ENCODE results near the gene BAHCC1. TPM values are rescaled to one million over a fixed set of nuclear protein-coding genes. Genes with fewer than 3 reads are reported as not detected.

Gene BAHCC1
- total and polyA plus RNA-seq, 9 of the 15 experiments (the other 6 are each of a cell fraction or from before 2014, with no cell fraction given), result 0.14 to 26.9 (median 5.0) TPM

DNA sequence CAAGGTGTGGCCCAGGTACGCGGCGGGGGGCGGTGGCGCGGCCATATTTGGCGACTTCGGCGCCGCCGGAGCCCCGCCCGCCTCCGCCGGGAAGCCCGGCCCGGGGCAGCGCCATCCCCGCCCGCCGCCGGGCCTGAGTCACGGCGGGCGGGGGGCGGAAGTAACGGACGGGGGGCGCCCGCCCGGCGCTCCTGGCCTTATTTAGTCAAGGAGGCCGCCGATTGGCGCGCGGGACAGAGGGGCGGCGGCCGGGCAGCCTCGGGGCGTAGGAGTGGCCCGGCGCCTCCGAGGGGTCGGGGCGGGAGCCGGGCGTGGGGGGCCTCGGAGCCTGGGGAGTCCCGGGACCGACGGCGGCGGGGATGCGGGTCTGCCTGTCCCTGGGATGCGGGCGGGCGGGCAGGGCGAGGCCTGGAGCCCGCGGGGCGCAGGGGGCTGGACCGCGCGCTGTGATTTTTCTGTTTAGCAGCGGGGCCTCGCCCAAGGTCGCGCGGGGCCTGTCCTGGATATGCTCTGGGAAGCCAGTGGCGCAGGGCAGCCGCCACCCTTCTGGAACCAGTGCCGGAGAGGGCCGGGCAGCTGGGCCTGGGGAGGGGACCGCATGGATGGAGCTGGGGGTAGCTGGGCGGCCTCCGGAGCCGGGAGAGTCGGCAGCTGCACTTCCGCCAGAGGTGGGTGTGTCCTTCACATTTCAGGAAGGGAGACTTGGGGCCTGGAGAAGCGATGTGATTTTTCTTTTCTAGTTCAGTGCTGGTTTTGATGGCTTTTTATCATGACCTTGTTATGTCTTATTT, 119.7 kb downstream of the BAHCC1 start (continued):
- TF ChIP-seq PURB (CRISPR knock-in tag; IDR thresholded peaks at IDR 0.05; ENCODE audit: low read depth) (no peak), NONO (IDR thresholded peaks at IDR 0.05; ENCODE audit: low read depth in 2 of 2, low read length in 1 of 2) (no peak), E2F3 (CRISPR knock-in tag; IDR thresholded peaks at IDR 0.05) (no peak), PHB (CRISPR knock-in tag; IDR thresholded peaks at IDR 0.05) (no peak), ZNF551 (CRISPR knock-in tag; IDR thresholded peaks at IDR 0.05) (no peak), MTA2 (IDR thresholded peaks at IDR 0.05; ENCODE audit: low read depth) (no peak), ATF1 (CRISPR knock-in tag; IDR thresholded peaks at IDR 0.05) (no peak), ATF1 (tag; IDR thresholded peaks at IDR 0.05) (no peak), MAFK (IDR thresholded peaks at IDR 0.05; ENCODE audit: low read length) (no peak)
- TF ChIP-seq, protein P1, sequence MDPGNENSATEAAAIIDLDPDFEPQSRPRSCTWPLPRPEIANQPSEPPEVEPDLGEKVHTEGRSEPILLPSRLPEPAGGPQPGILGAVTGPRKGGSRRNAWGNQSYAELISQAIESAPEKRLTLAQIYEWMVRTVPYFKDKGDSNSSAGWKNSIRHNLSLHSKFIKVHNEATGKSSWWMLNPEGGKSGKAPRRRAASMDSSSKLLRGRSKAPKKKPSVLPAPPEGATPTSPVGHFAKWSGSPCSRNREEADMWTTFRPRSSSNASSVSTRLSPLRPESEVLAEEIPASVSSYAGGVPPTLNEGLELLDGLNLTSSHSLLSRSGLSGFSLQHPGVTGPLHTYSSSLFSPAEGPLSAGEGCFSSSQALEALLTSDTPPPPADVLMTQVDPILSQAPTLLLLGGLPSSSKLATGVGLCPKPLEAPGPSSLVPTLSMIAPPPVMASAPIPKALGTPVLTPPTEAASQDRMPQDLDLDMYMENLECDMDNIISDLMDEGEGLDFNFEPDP (CRISPR knock-in tag; IDR thresholded peaks at IDR 0.05), result no peak
- TF ChIP-seq, protein P2, sequence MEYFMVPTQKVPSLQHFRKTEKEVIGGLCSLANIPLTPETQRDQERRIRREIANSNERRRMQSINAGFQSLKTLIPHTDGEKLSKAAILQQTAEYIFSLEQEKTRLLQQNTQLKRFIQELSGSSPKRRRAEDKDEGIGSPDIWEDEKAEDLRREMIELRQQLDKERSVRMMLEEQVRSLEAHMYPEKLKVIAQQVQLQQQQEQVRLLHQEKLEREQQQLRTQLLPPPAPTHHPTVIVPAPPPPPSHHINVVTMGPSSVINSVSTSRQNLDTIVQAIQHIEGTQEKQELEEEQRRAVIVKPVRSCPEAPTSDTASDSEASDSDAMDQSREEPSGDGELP (CRISPR knock-in tag; IDR thresholded peaks at IDR 0.05; ENCODE audit: borderline replicate concordance), result peak; percentile 52; the same call in 1 of the 2 replicates
- TF ChIP-seq, protein P3, sequence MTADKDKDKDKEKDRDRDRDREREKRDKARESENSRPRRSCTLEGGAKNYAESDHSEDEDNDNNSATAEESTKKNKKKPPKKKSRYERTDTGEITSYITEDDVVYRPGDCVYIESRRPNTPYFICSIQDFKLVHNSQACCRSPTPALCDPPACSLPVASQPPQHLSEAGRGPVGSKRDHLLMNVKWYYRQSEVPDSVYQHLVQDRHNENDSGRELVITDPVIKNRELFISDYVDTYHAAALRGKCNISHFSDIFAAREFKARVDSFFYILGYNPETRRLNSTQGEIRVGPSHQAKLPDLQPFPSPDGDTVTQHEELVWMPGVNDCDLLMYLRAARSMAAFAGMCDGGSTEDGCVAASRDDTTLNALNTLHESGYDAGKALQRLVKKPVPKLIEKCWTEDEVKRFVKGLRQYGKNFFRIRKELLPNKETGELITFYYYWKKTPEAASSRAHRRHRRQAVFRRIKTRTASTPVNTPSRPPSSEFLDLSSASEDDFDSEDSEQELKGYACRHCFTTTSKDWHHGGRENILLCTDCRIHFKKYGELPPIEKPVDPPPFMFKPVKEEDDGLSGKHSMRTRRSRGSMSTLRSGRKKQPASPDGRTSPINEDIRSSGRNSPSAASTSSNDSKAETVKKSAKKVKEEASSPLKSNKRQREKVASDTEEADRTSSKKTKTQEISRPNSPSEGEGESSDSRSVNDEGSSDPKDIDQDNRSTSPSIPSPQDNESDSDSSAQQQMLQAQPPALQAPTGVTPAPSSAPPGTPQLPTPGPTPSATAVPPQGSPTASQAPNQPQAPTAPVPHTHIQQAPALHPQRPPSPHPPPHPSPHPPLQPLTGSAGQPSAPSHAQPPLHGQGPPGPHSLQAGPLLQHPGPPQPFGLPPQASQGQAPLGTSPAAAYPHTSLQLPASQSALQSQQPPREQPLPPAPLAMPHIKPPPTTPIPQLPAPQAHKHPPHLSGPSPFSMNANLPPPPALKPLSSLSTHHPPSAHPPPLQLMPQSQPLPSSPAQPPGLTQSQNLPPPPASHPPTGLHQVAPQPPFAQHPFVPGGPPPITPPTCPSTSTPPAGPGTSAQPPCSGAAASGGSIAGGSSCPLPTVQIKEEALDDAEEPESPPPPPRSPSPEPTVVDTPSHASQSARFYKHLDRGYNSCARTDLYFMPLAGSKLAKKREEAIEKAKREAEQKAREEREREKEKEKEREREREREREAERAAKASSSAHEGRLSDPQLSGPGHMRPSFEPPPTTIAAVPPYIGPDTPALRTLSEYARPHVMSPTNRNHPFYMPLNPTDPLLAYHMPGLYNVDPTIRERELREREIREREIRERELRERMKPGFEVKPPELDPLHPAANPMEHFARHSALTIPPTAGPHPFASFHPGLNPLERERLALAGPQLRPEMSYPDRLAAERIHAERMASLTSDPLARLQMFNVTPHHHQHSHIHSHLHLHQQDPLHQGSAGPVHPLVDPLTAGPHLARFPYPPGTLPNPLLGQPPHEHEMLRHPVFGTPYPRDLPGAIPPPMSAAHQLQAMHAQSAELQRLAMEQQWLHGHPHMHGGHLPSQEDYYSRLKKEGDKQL (CRISPR knock-in tag; IDR thresholded peaks at IDR 0.05; ENCODE audit: borderline replicate concordance), result no peak
- TF ChIP-seq, protein P4, sequence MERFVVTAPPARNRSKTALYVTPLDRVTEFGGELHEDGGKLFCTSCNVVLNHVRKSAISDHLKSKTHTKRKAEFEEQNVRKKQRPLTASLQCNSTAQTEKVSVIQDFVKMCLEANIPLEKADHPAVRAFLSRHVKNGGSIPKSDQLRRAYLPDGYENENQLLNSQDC (CRISPR knock-in tag; IDR thresholded peaks at IDR 0.05), result no peak
- TF ChIP-seq, protein P5, sequence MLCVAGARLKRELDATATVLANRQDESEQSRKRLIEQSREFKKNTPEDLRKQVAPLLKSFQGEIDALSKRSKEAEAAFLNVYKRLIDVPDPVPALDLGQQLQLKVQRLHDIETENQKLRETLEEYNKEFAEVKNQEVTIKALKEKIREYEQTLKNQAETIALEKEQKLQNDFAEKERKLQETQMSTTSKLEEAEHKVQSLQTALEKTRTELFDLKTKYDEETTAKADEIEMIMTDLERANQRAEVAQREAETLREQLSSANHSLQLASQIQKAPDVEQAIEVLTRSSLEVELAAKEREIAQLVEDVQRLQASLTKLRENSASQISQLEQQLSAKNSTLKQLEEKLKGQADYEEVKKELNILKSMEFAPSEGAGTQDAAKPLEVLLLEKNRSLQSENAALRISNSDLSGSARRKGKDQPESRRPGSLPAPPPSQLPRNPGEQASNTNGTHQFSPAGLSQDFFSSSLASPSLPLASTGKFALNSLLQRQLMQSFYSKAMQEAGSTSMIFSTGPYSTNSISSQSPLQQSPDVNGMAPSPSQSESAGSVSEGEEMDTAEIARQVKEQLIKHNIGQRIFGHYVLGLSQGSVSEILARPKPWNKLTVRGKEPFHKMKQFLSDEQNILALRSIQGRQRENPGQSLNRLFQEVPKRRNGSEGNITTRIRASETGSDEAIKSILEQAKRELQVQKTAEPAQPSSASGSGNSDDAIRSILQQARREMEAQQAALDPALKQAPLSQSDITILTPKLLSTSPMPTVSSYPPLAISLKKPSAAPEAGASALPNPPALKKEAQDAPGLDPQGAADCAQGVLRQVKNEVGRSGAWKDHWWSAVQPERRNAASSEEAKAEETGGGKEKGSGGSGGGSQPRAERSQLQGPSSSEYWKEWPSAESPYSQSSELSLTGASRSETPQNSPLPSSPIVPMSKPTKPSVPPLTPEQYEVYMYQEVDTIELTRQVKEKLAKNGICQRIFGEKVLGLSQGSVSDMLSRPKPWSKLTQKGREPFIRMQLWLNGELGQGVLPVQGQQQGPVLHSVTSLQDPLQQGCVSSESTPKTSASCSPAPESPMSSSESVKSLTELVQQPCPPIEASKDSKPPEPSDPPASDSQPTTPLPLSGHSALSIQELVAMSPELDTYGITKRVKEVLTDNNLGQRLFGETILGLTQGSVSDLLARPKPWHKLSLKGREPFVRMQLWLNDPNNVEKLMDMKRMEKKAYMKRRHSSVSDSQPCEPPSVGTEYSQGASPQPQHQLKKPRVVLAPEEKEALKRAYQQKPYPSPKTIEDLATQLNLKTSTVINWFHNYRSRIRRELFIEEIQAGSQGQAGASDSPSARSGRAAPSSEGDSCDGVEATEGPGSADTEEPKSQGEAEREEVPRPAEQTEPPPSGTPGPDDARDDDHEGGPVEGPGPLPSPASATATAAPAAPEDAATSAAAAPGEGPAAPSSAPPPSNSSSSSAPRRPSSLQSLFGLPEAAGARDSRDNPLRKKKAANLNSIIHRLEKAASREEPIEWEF (CRISPR knock-in tag; IDR thresholded peaks at IDR 0.05), result no peak
